ENCODE results near the gene TMEM221.
"Not testable (repeated sequence)": the region's sequence is repeated elsewhere in the genome, so short reads cannot be mapped to it uniquely, and the experiment has no call there.

TMEM221 gene

GRCh38 chr19:17475541-17476115 is 27.2 kb upstream of the TMEM221 start:
- no peaks in the 10 kb centered on the region for H3K79me2 ChIP-seq (ENCODE audit: insufficient read depth, low read length)
- TF ChIP-seq EZH2 (IDR thresholded peaks at IDR 0.05; ENCODE audit: borderline replicate concordance, low read length) (no peak), CTCF (IDR thresholded peaks at IDR 0.05; ENCODE audit: low read length) (no peak)
- H2AFZ ChIP-seq (ENCODE audit: low read length), result no peak overlapping the region
- H3K9ac ChIP-seq (ENCODE audit: low read length), result no peak overlapping the region
- H3K27me3 ChIP-seq (ENCODE audit: insufficient read depth, low read length), result peaks cover 4% of the 10 kb centered on the region; the same call in 1 of the 2 replicates
- H3K36me3 ChIP-seq (ENCODE audit: insufficient read depth, low read length), result no peaks in the 10 kb centered on the region
- H3F3A ChIP-seq (ENCODE audit: insufficient read depth, low read length), result no peaks in the 10 kb centered on the region
- no peaks in the 10 kb centered on the region for H4K20me1 ChIP-seq (ENCODE audit: insufficient read depth, low read length)
- no peak overlapping the region for H3K4me3 ChIP-seq (ENCODE audit: low read depth, low read length, poor library complexity, severe bottlenecking)
- H3K4me1 ChIP-seq (ENCODE audit: insufficient read depth, low read length, severe bottlenecking), result peaks cover 5% of the 10 kb centered on the region
- no peak overlapping the region for H3K27ac ChIP-seq (ENCODE audit: low read depth, low read length, poor library complexity, severe bottlenecking)
- no peaks in the 10 kb centered on the region for H3K9me3 ChIP-seq (ENCODE audit: low read length)
- H3K9me2 ChIP-seq (ENCODE audit: low read depth, low read length), result no peaks in the 10 kb centered on the region
- H3K4me2 ChIP-seq (ENCODE audit: low read length), result no peak overlapping the region

- H3K79me2 ChIP-seq (ENCODE audit: insufficient read depth, low read length); H3K27me3 ChIP-seq (ENCODE audit: insufficient read depth, low read length): not testable (repeated sequence)
These were observed 26.6 kb upstream of the TMEM221 start for GRCh38 chr19:17475011-17475540.

GRCh38 chr19:17473041-17473440 is 24.6 kb upstream of the TMEM221 start:
- Histone ChIP-seq H3K9ac (ENCODE audit: low read length) (no peak overlapping the region), H3K9me2 (ENCODE audit: low read depth, low read length) (no peaks in the 10 kb centered on the region), H3K4me1 (ENCODE audit: insufficient read depth, low read length, severe bottlenecking) (peaks cover 12% of the 10 kb centered on the region), H3K79me2 (ENCODE audit: insufficient read depth, low read length) (no peaks in the 10 kb centered on the region), H3K27ac (ENCODE audit: low read depth, low read length, poor library complexity, severe bottlenecking) (no peak overlapping the region), H3K4me2 (ENCODE audit: low read length) (no peak overlapping the region), H3K36me3 (ENCODE audit: insufficient read depth, low read length) (no peaks in the 10 kb centered on the region), H3K9me3 (ENCODE audit: low read length) (no peaks in the 10 kb centered on the region), H3F3A (ENCODE audit: insufficient read depth, low read length) (no peaks in the 10 kb centered on the region), H3K4me3 (ENCODE audit: low read depth, low read length, poor library complexity, severe bottlenecking) (no peak overlapping the region), H2AFZ (ENCODE audit: low read length) (no peak overlapping the region), H3K27me3 (ENCODE audit: insufficient read depth, low read length) (peaks cover 4% of the 10 kb centered on the region; the same call in 1 of the 2 replicates), H4K20me1 (ENCODE audit: insufficient read depth, low read length) (no peaks in the 10 kb centered on the region)
- TF ChIP-seq EZH2 (IDR thresholded peaks at IDR 0.05; ENCODE audit: borderline replicate concordance, low read length) (no peak), CTCF (IDR thresholded peaks at IDR 0.05; ENCODE audit: low read length) (no peak)

More at GRCh38 chr19:17475011-17475540, 26.6 kb upstream of the TMEM221 start:
- H3F3A ChIP-seq (ENCODE audit: insufficient read depth, low read length); H3K4me2 ChIP-seq (ENCODE audit: low read length); H3K27ac ChIP-seq (ENCODE audit: low read depth, low read length, poor library complexity, severe bottlenecking); H3K4me1 ChIP-seq (ENCODE audit: insufficient read depth, low read length, severe bottlenecking); H3K9me3 ChIP-seq (ENCODE audit: low read length); H3K36me3 ChIP-seq (ENCODE audit: insufficient read depth, low read length); H3K4me3 ChIP-seq (ENCODE audit: low read depth, low read length, poor library complexity, severe bottlenecking); H4K20me1 ChIP-seq (ENCODE audit: insufficient read depth, low read length); H3K9me2 ChIP-seq (ENCODE audit: low read depth, low read length); H2AFZ ChIP-seq (ENCODE audit: low read length); H3K9ac ChIP-seq (ENCODE audit: low read length): not testable (repeated sequence)

Data from OCI-LY1 (cell line).